NCI-H2107 (cell line): ENCODE results near the gene ATG9A.

Source experiments
- DNase-seq: peaks from one replicate; lab custom pipeline; 2025; lab: John Stamatoyannopoulos, UW

ATG9A gene

DNA sequence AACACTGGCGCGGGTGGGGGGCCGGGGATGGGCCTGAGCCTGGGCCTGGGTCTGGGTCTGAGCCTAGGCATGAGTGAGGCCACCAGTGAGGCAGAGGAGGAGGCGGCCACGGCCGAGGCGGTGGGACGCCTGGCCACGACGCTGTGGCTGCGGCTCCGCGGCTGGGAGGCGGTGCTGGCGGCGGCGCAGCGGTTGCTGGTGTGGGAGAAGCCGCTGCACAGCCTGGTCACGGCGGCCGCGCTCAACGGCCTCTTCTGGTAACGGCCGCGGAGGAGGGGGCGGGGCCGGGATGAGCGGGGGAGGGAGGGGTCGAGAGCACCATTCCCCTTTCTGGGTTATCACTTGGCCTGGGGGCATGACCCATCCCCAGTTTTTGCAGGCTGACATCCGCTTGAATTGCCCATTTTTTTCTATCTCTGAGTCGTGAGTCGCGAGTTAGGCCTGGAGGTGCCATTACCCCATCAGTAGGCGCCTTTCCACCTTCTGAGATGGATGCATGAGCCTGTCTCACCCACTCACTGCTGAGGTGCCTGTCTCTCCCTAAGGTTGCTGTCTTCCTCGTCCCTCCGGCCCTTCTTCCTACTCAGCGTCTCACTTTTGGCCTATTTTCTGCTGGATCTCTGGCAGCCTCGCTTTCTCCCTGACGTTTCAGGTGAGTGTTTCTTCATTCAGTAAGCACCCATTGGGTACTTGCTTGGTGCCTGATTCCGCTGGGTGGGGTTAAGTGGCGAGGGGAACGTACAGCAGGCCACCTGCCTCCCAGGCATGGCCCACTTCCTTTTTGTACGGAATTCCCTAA is 50.9 kb downstream of the ATG9A start:
- no peak for DNase-seq

DNA sequence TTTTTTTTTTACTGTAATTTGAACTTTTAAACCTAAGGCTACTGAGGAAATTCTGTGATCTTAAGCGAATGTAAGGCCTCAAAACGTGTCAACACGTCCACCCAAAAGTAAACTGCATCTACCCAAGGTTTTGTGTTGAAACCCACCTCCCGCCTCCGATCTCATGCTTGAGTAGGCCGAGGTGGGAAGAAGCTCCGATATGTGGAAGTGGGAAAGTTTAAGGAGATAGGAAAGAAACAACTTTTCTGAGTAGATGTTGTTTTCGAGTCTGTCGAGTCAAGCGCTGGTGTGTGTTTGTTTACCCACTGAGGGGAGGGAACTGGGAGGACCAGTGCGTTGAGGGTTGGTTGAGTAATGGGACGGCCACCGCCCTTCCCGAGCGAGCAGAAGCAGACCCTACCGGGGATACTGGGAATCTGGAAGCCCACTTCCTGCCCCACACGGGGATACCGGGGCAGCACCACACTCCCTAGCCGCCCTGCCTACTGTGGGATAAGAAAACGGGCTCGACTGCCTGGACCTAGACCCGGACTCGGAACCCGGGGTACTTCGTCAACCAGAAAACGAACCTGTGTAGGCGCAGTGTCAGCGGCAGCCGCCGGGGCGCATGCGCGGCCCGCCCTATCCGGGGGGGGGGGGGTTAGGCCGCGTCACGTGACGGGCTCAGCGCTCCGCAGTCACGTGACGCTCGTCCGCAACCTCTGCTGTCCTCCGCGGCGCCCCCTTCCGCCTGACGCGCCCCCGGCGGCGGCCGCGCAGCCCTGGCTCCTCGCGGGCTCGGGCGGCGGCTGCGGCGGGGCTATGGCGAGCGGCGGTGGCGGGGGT is 51.7 kb downstream of the ATG9A start, which contains the start of gene RETREG2:
Gene RETREG2 (plus strand): TSS at position 724 of the 825 bp plus-strand sequence. CDS start 78 bp downstream, at position 802.
- no peak for DNase-seq

- DNase-seq, result peak; percentile 65
These were observed 52.5 kb downstream of the ATG9A start, which contains the start of gene CNPPD1 for GRCh38 chr2:219176818-219177551. Gene CNPPD1, minus strand, starts transcription at chr2:219176925. Its CDS starts 97 bp downstream, at chr2:219176828.

DNA sequence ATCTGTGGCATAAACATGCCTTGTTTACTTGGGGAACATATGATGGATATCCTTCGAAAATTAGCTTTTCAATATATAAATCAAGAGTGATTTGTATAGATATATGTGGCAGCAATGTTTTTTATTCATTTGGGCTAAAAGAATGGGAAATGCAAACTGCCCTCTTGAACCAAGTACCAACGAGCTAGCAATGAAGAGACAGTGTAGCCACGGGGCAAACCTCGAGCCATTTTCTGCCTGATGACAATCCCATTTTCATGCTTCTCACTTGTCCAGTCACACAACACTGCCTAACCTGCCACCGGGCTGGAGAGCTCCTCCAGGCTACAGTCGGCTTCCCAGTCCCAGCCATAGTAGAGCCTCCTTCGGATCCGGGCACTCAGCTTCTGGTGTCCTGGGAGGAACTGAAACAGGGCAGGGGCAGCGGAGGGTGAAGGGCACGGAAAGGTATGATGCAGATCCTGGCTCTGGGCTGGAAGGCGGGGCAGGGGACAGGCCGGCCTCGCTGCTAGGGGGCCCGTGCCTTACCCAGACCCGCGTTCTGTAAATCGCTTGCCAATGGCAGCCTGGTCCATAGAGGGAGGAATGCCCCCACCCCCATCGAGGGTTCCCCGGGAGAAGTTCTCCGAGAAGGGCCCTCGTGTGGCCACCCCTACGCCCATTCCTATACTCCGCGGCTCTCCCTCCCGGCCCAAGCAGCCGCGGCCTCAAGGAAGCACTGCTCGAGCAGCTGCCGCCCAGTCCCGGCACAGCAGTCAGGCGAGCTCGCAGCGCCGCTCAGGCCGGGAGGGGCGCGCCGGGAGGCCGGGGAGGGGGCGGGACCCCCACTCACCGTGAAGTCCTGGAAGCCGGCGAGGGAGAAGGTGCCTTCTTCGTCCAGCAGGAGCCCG is 53.3 kb downstream of the ATG9A start:
- no peak for DNase-seq

GRCh38 chr2:219175486-219175885 is 54.0 kb downstream of the ATG9A start:
- DNase-seq, result no peak

DNA sequence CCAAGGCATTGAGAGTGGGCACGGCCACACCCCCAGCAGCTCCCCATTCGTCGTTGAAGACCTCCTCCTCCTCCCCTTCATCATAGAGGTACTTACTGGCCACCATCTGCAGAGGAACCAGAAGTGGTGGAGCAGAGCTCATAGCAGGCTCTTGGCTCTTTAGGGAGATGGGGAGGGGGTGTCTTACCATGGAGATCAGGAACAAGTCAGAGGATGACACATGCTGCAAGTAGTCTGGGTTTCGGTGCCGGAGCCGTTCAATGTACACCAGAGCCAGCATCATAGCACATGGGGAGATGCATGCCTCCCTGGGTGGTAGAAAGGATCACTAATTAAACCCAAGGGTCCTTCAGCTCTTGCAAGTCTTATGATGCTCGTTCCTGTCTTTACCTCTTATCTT is 54.6 kb downstream of the ATG9A start:
- no peak for DNase-seq

GRCh38 chr2:219174146-219174545 is 55.3 kb downstream of the ATG9A start:
- no peak for DNase-seq

- no peak for DNase-seq
These were observed 56.3 kb downstream of the ATG9A start for GRCh38 chr2:219173176-219173575.

- DNase-seq, result no peak
These were observed 56.9 kb downstream of the ATG9A start for GRCh38 chr2:219172231-219173154.

DNA sequence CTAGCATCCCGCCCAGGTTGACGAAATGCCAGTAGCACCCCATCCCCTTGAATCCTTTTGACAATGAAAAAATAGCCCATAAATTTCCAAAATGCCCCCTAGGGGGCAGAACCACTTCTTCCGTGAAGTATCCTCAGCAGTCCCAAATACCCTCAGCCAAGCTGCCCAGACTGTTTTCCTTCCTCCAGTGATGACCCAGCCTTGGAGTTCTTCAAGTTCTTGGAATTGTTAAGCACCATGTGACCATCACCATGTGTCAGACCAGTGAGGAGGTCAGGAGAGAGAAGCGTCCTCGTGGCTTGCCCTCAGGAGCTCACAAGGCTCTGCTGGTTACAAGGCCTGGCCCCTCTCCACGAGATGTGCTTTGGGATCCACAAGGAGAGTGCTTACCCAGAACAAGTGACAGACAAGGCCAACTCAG is 58.2 kb downstream of the ATG9A start:
- DNase-seq, result no peak

DNA sequence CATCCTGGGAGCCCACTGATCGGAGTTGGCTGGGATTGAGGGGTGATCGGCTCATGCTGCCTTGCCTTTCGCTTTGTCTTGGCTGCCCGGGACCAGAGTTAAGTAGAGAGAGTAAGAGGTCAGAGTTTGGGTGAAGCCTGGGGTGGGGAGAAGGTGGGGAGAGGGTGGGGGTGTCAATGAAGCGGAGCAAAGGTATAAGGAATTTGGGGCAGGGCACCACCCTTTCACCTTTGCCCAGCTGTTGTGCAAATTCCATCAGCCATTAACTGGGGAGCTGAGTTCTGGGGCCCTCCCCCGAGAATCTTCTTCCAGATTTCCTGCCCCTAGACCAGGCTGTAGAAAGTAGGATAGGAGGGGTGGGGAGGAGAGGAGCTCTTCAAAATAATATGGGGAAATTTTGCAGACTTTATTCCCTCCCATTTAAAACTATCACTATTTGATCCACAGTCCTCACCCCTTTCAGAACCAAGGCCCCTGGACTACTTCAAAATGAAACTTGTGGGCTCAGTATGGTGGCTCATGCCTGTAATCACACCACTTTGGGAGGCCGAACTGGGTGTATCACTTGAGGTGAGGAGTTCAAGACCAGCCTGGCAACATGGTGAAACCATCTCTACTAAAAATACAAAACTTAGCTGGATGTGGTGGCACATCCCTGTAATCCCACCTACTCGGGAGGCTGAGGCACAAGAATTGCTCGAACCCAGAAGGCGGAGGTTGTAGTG is 59.3 kb downstream of the ATG9A start, which contains the start of gene SLC23A3:
Gene SLC23A3 (minus strand): TSS at position 100 of the 725 bp plus-strand sequence. CDS start 45 bp downstream, at position 55.
- no peak for DNase-seq
